Immature natural killer cell (primary cell): ENCODE data around the gene MAML2. TPM values are rescaled to one million over a fixed set of nuclear protein-coding genes. Genes with fewer than 3 reads are reported as not detected.

ENCODE experiments used
- DNase-seq, 3 donors: peaks; one replicate each; pipeline ENCODE4 v3.0.0; 2022; ENCODE audit warnings: mixed read lengths in 1 of 3
- H3K27ac Mint-ChIP-seq, 6 donors: one replicate each; pipeline ENCODE4 v1.8.0; 2020; ENCODE audit warnings: mixed read lengths in 6 of 6, mild to moderate bottlenecking in 5 of 6, inconsistent platforms in 4 of 6, moderate library complexity in 3 of 6
- H3K27me3 Mint-ChIP-seq, 3 donors: one replicate each; pipeline ENCODE4 v1.8.0; 2020 to 2021; ENCODE audit warnings: low read depth in 3 of 3, mild to moderate bottlenecking in 3 of 3, mixed read lengths in 3 of 3, moderate library complexity in 3 of 3, inconsistent platforms in 1 of 3
- H3K36me3 Mint-ChIP-seq, 3 donors: one replicate each; pipeline ENCODE4 v1.8.0; 2020; ENCODE audit warnings: mixed read lengths in 3 of 3, inconsistent platforms in 2 of 3, mild to moderate bottlenecking in 2 of 3
- H3K4me1 Mint-ChIP-seq, 2 donors: one replicate each; pipeline ENCODE4 v1.8.0; 2020; ENCODE audit warnings: inconsistent platforms in 2 of 2, mild to moderate bottlenecking in 2 of 2, mixed read lengths in 2 of 2, moderate library complexity in 1 of 2
- H3K4me3 Mint-ChIP-seq, 5 donors: one replicate each; pipeline ENCODE4 v1.8.0; 2020; ENCODE audit warnings: mild to moderate bottlenecking in 5 of 5, mixed read lengths in 5 of 5, inconsistent platforms in 3 of 5, moderate library complexity in 3 of 5
- H3K9me3 Mint-ChIP-seq, 6 donors: one replicate each; pipeline ENCODE4 v1.8.0; 2020; ENCODE audit warnings: mild to moderate bottlenecking in 6 of 6, mixed read lengths in 6 of 6, inconsistent platforms in 4 of 6, moderate library complexity in 3 of 6
- polyA plus RNA-seq, 3 donors: library from polyadenylated mRNA; unstranded; fragments of 300-500 nt; fragmentation: Illumina TruSeq; gene quantifications; one replicate each; pipeline ENCODE4 v1.2.3, GENCODE V29; 2021

MAML2 gene
- polyA plus RNA-seq, 3 donors from 2014 or later, result 0.26 to 4.5 (median 1.1) TPM

- Mint-ChIP-seq H3K4me1 (peaks cover 33 to 46% of the 10 kb centered on the region in 2 donors), H3K36me3 (no peaks in the 10 kb centered on the region), H3K9me3 (no peaks in the 10 kb centered on the region), H3K4me3 (no peak overlapping the region), H3K27ac (peak overlapping the region in 3 of 6 donors; percentile 19 to 47 (median 42)), H3K27me3 (no peaks in the 10 kb centered on the region)
- no peak for DNase-seq
Measured at GRCh38 chr11:96137373-96137772, 205.6 kb downstream of the MAML2 start.

- Mint-ChIP-seq H3K4me3 (peak overlapping the region in 2 of 5 donors; percentile 4 to 33), H3K4me1 (peaks cover 33 to 46% of the 10 kb centered on the region in 2 donors), H3K27me3 (no peaks in the 10 kb centered on the region)
Measured at GRCh38 chr11:96136613-96137298, 206.2 kb downstream of the MAML2 start.

GRCh38 chr11:96134602-96135001 lies 208.4 kb downstream of the MAML2 start:
- Mint-ChIP-seq H3K4me3 (no peak overlapping the region), H3K36me3 (peaks cover 0 to 5% (median 0%) of the 10 kb centered on the region in 3 donors), H3K27me3 (no peaks in the 10 kb centered on the region), H3K4me1 (peaks cover 26 to 37% of the 10 kb centered on the region in 2 donors), H3K27ac (peak overlapping the region in 2 of 6 donors; percentile 2 to 62), H3K9me3 (no peaks in the 10 kb centered on the region)
- peak in 2 of 3 donors; percentile 3 to 13 for DNase-seq

More at GRCh38 chr11:96136613-96137298, 206.2 kb downstream of the MAML2 start:
- no peak for DNase-seq
- H3K36me3 Mint-ChIP-seq, result no peaks in the 10 kb centered on the region
- H3K9me3 Mint-ChIP-seq, result no peaks in the 10 kb centered on the region
- peak overlapping the region in 5 of 6 donors; percentile 14 to 66 (median 42) for H3K27ac Mint-ChIP-seq

- H3K27me3 Mint-ChIP-seq, result no peaks in the 10 kb centered on the region
- peaks cover 0 to 6% (median 0%) of the 10 kb centered on the region in 3 donors for H3K36me3 Mint-ChIP-seq
- H3K4me3 Mint-ChIP-seq, result no peak overlapping the region
- peaks cover 24 to 33% of the 10 kb centered on the region in 2 donors for H3K4me1 Mint-ChIP-seq
- no peaks in the 10 kb centered on the region for H3K9me3 Mint-ChIP-seq
- H3K27ac Mint-ChIP-seq, result no peak overlapping the region
- DNase-seq, result no peak
Measured at GRCh38 chr11:96132437-96132836, 210.6 kb downstream of the MAML2 start.

- no peak overlapping the region for H3K4me3 Mint-ChIP-seq
- H3K27ac Mint-ChIP-seq, result no peak overlapping the region
- H3K4me1 Mint-ChIP-seq, result peaks cover 11 to 33% of the 10 kb centered on the region in 2 donors
- H3K36me3 Mint-ChIP-seq, result peaks cover 0 to 6% (median 0%) of the 10 kb centered on the region in 3 donors
- no peak for DNase-seq
- no peaks in the 10 kb centered on the region for H3K27me3 Mint-ChIP-seq
- H3K9me3 Mint-ChIP-seq, result no peaks in the 10 kb centered on the region
Measured at GRCh38 chr11:96130061-96130620, 212.9 kb downstream of the MAML2 start.

- no peaks in the 10 kb centered on the region for H3K27me3 Mint-ChIP-seq
- no peaks in the 10 kb centered on the region for H3K9me3 Mint-ChIP-seq
- peaks cover 0 to 6% (median 0%) of the 10 kb centered on the region in 3 donors for H3K36me3 Mint-ChIP-seq
- H3K27ac Mint-ChIP-seq, result no peak overlapping the region
- peaks cover 22 to 46% of the 10 kb centered on the region in 2 donors for H3K4me1 Mint-ChIP-seq
- no peak overlapping the region for H3K4me3 Mint-ChIP-seq
- no peak for DNase-seq
Measured at GRCh38 chr11:96127596-96127959, 215.4 kb downstream of the MAML2 start.

GRCh38 chr11:96126917-96127595 lies 215.9 kb downstream of the MAML2 start:
- no peaks in the 10 kb centered on the region for H3K9me3 Mint-ChIP-seq
- no peak for DNase-seq
- peaks cover 0 to 2% (median 0%) of the 10 kb centered on the region in 3 donors for H3K27me3 Mint-ChIP-seq
- H3K36me3 Mint-ChIP-seq, result peaks cover 0 to 6% (median 0%) of the 10 kb centered on the region in 3 donors
- H3K4me3 Mint-ChIP-seq, result no peak overlapping the region
- H3K27ac Mint-ChIP-seq, result peak overlapping the region in 1 of 6 donors; percentile 21
- peaks cover 22 to 48% of the 10 kb centered on the region in 2 donors for H3K4me1 Mint-ChIP-seq

GRCh38 chr11:96125400-96125799 lies 217.6 kb downstream of the MAML2 start:
- peaks cover 0 to 6% (median 0%) of the 10 kb centered on the region in 3 donors for H3K36me3 Mint-ChIP-seq
- peaks cover 22 to 48% of the 10 kb centered on the region in 2 donors for H3K4me1 Mint-ChIP-seq
- peaks cover 0 to 2% (median 0%) of the 10 kb centered on the region in 3 donors for H3K27me3 Mint-ChIP-seq
- H3K4me3 Mint-ChIP-seq, result no peak overlapping the region
- H3K27ac Mint-ChIP-seq, result no peak overlapping the region
- H3K9me3 Mint-ChIP-seq, result no peaks in the 10 kb centered on the region
- no peak for DNase-seq

GRCh38 chr11:96124155-96124554 lies 218.8 kb downstream of the MAML2 start:
- Mint-ChIP-seq H3K4me1 (peaks cover 22 to 48% of the 10 kb centered on the region in 2 donors), H3K4me3 (no peak overlapping the region), H3K27me3 (peaks cover 0 to 2% (median 0%) of the 10 kb centered on the region in 3 donors), H3K27ac (no peak overlapping the region), H3K36me3 (no peaks in the 10 kb centered on the region), H3K9me3 (no peaks in the 10 kb centered on the region)
- DNase-seq, result peak in 2 of 3 donors; percentile 11 to 16

GRCh38 chr11:96123301-96123700 lies 219.7 kb downstream of the MAML2 start:
- Mint-ChIP-seq H3K4me1 (peaks cover 22 to 48% of the 10 kb centered on the region in 2 donors), H3K36me3 (no peaks in the 10 kb centered on the region), H3K9me3 (no peaks in the 10 kb centered on the region), H3K27ac (no peak overlapping the region), H3K27me3 (peaks cover 0 to 2% (median 0%) of the 10 kb centered on the region in 3 donors), H3K4me3 (peak overlapping the region in 1 of 5 donors; percentile 49)
- no peak for DNase-seq

GRCh38 chr11:96122601-96123074 lies 220.4 kb downstream of the MAML2 start:
- Mint-ChIP-seq H3K4me1 (peaks cover 22 to 48% of the 10 kb centered on the region in 2 donors), H3K27me3 (peaks cover 0 to 2% (median 0%) of the 10 kb centered on the region in 3 donors), H3K36me3 (no peaks in the 10 kb centered on the region), H3K9me3 (no peaks in the 10 kb centered on the region), H3K4me3 (no peak overlapping the region), H3K27ac (peak overlapping the region in 1 of 6 donors; percentile 18)
- DNase-seq, result no peak

GRCh38 chr11:96119211-96119610 lies 223.8 kb downstream of the MAML2 start:
- Mint-ChIP-seq H3K9me3 (no peaks in the 10 kb centered on the region), H3K36me3 (peaks cover 0 to 4% (median 3%) of the 10 kb centered on the region in 3 donors), H3K27ac (no peak overlapping the region), H3K4me1 (peaks cover 17% of the 10 kb centered on the region in 2 donors), H3K27me3 (peaks cover 0 to 4% (median 0%) of the 10 kb centered on the region in 3 donors), H3K4me3 (no peak overlapping the region)
- no peak for DNase-seq

GRCh38 chr11:96116376-96116775 lies 226.6 kb downstream of the MAML2 start:
- no peak for DNase-seq
- Mint-ChIP-seq H3K36me3 (peaks cover 0 to 4% (median 3%) of the 10 kb centered on the region in 3 donors), H3K4me1 (peaks cover 20 to 21% of the 10 kb centered on the region in 2 donors), H3K4me3 (no peak overlapping the region), H3K27ac (peak overlapping the region in 1 of 6 donors; percentile 14), H3K9me3 (no peaks in the 10 kb centered on the region), H3K27me3 (peaks cover 0 to 2% (median 0%) of the 10 kb centered on the region in 3 donors)
